CMK (cell line): ENCODE results near the gene BRSK1.

Experiments
- DNase-seq: peaks from one replicate; pipeline ENCODE4 v3.0.0-alpha.2; 2010; ENCODE audit warnings: low read depth

Gene BRSK1

GRCh38 chr19:55273978-55274707, 9.7 kb upstream of the BRSK1 start:
- DNase-seq = no peak

GRCh38 chr19:55275851-55276719, 7.7 kb upstream of the BRSK1 start:
- no peak for DNase-seq

GRCh38 chr19:55276720-55277430, 6.9 kb upstream of the BRSK1 start:
- no peak for DNase-seq

- no peak for DNase-seq
These were observed 6.3 kb upstream of the BRSK1 start for GRCh38 chr19:55277494-55277893.

- no peak for DNase-seq
These were observed 5.2 kb upstream of the BRSK1 start for GRCh38 chr19:55278391-55279135.

GRCh38 chr19:55279340-55279739, 4.5 kb upstream of the BRSK1 start:
- DNase-seq = no peak

- peak; percentile 94 for DNase-seq
These were observed 3.8 kb upstream of the BRSK1 start, which contains the start of gene HSPBP1 for GRCh38 chr19:55279770-55280643. HSPBP1 (minus strand) TSS chr19:55280110; CDS start chr19:55279608, 502 bp downstream.

GRCh38 chr19:55284405-55285058, 735 bp downstream of the BRSK1 start:
- no peak for DNase-seq

GRCh38 chr19:55285229-55285890, 1.6 kb downstream of the BRSK1 start:
- DNase-seq = no peak

- DNase-seq = no peak
These were observed 3.7 kb downstream of the BRSK1 start for GRCh38 chr19:55287361-55288079.

GRCh38 chr19:55289117-55289796, 5.5 kb downstream of the BRSK1 start:
- no peak for DNase-seq

- peak; percentile 58 for DNase-seq
These were observed 13.5 kb downstream of the BRSK1 start for GRCh38 chr19:55297267-55297666.

GRCh38 chr19:55299991-55300390, 16.2 kb downstream of the BRSK1 start:
- DNase-seq = no peak

- no peak for DNase-seq
These were observed 17.2 kb downstream of the BRSK1 start for GRCh38 chr19:55300886-55301458.

- DNase-seq = peak; percentile 78
These were observed 17.9 kb downstream of the BRSK1 start for GRCh38 chr19:55301459-55302317.

- DNase-seq = no peak
These were observed 18.5 kb downstream of the BRSK1 start for GRCh38 chr19:55302318-55302703.

GRCh38 chr19:55303477-55303876, 19.7 kb downstream of the BRSK1 start:
- no peak for DNase-seq
